ENCODE data around the gene PRDM7. TPM values are rescaled to one million over a fixed set of nuclear protein-coding genes. Genes with fewer than 3 reads are reported as not detected.

Gene PRDM7
- total and polyA plus RNA-seq, 2 of the 8 experiments (the other 6 are each of a cell fraction or from before 2014, with no cell fraction given): 0.02 TPM; not detected in 1

GRCh38 chr16:90010676-90011507 is 66.2 kb downstream of the PRDM7 start:
- Histone ChIP-seq H3K4me3 (ENCODE audit: extremely low read depth in 1 of 4, insufficient read depth in 2 of 4, low read depth in 3 of 4, low read length in 4 of 4) (no peak overlapping the region), H2BK12ac (ENCODE audit: low read depth, low read length) (no peak overlapping the region), H3K79me1 (ENCODE audit: low read depth, low read length) (no peaks in the 10 kb centered on the region; the same call in 1 of the 2 replicates), H3K4me2 (ENCODE audit: insufficient read depth in 1 of 2, low read depth in 2 of 2, low read length in 2 of 2) (no peak overlapping the region), H3K27me3 (replicated peaks in 1 of 4; ENCODE audit: control insufficient read depth in 3 of 4, extremely low read depth in 1 of 4, insufficient read depth in 3 of 4, low read length in 3 of 4) (no peaks in the 10 kb centered on the region), H3K23me2 (ENCODE audit: low read depth, low read length) (no peaks in the 10 kb centered on the region), H2BK120ac (replicated peaks; ENCODE audit: low read depth, low read length) (no peak overlapping the region), H3K79me2 (ENCODE audit: control insufficient read depth in 1 of 2, insufficient read depth in 2 of 2, low read length in 2 of 2) (no peaks in the 10 kb centered on the region; a peak in 1 of 4 replicates), H3K4me1 (replicated peaks in 1 of 4; ENCODE audit: control insufficient read depth in 3 of 4, insufficient read depth in 4 of 4, low read length in 3 of 4) (peaks cover 0 to 4% (median under 1%) of the 10 kb centered on the region in 4 experiments; a peak in 2 of 7 replicates), H4K20me1 (replicated peaks in 1 of 2; ENCODE audit: control insufficient read depth in 1 of 2, insufficient read depth in 2 of 2, low read length in 2 of 2) (peaks cover 2 to 23% of the 10 kb centered on the region in 2 experiments), H4K91ac (replicated peaks; ENCODE audit: insufficient read length, low read length) (no peak overlapping the region), H2BK15ac (ENCODE audit: low read length) (no peak overlapping the region), H3K9ac (replicated peaks in 1 of 4; ENCODE audit: extremely low read depth in 1 of 4, low read depth in 3 of 4, low read length in 3 of 4) (no peak overlapping the region; a peak in 1 of 7 replicates), H3K23ac (ENCODE audit: insufficient read length) (no peak overlapping the region), H3K36me3 (ENCODE audit: control insufficient read depth in 2 of 4, insufficient read depth in 4 of 4, low read length in 3 of 4) (peaks cover 2 to 14% (median 6%) of the 10 kb centered on the region in 4 experiments; a peak in 5 of 8 replicates), H3K18ac (ENCODE audit: extremely low read depth, low read length) (no peak overlapping the region), H3K4ac (replicated peaks; ENCODE audit: insufficient read length, low read depth, low read length) (no peak overlapping the region), H2AFZ (ENCODE audit: low read length) (no peak overlapping the region), H2AK5ac (ENCODE audit: low read depth, low read length) (no peak overlapping the region), H4K5ac (ENCODE audit: insufficient read length, low read depth, low read length) (no peak overlapping the region), H2BK5ac (ENCODE audit: low read depth, low read length) (no peak overlapping the region), H3K9me3 (ENCODE audit: insufficient read depth in 2 of 2, low read depth in 1 of 2, low read length in 1 of 2) (no peaks in the 10 kb centered on the region), H3K27ac (ENCODE audit: low read depth, low read length) (no peak overlapping the region), H2BK20ac (ENCODE audit: low read length) (no peak overlapping the region), H3K56ac (replicated peaks; ENCODE audit: insufficient read length, low read depth, low read length) (no peak overlapping the region), H4K8ac (ENCODE audit: extremely low read depth, insufficient read depth, low read length) (no peak overlapping the region), H3K14ac (ENCODE audit: insufficient read length) (no peak overlapping the region)
- DNase-seq (ENCODE audit: low read depth in 1 of 2, low spot score in 2 of 2) (no peak), FAIRE-seq (no peak)
- POLR2A ChIA-PET (ENCODE audit: partially characterized antibody): interaction anchor here (0.7 to 2.6 kb wide), 3 partner anchors 9 to 38 kb away, joined by 3 to 8 read pairs (median 6); no protein-coding TSS in a partner anchor
- WGBS, 2 experiments (ENCODE audit: extremely low coverage in 1 of 2, insufficient coverage in 1 of 2, insufficient read length in 1 of 2, insufficient replicate concordance in 2 of 2, low coverage in 1 of 2, low lambda C conversion rate in 2 of 2, missing lambda C conversion rate in 1 of 2): 94% methylated on average over 22 of the region's 22 CpGs; no CpG with 5 or more reads in 1 of the 2 experiments
- CTCF ChIA-PET (ENCODE audit: partially characterized antibody): interaction anchor here (1.5 kb wide), 1 partner anchor 11 kb away, joined by 3 read pairs; no protein-coding TSS in a partner anchor

Measured in H1 (cell line).